NCI-H748 (cell line): ENCODE data around the gene PSD4.
A peak's percentile ranks its signal among the peaks of the same experiment; 100 is the strongest.

ENCODE experiments used
- DNase-seq: peaks from one replicate; lab custom pipeline; 2025; ENCODE audit not compliant: unreplicated experiment; lab: John Stamatoyannopoulos, UW

PSD4 gene

GRCh38 chr2:113142290-113142689, 31.5 kb upstream of the PSD4 start:
- DNase-seq = no peak

- DNase-seq = no peak
Observed at GRCh38 chr2:113144259-113144658, 29.5 kb upstream of the PSD4 start.

DNA sequence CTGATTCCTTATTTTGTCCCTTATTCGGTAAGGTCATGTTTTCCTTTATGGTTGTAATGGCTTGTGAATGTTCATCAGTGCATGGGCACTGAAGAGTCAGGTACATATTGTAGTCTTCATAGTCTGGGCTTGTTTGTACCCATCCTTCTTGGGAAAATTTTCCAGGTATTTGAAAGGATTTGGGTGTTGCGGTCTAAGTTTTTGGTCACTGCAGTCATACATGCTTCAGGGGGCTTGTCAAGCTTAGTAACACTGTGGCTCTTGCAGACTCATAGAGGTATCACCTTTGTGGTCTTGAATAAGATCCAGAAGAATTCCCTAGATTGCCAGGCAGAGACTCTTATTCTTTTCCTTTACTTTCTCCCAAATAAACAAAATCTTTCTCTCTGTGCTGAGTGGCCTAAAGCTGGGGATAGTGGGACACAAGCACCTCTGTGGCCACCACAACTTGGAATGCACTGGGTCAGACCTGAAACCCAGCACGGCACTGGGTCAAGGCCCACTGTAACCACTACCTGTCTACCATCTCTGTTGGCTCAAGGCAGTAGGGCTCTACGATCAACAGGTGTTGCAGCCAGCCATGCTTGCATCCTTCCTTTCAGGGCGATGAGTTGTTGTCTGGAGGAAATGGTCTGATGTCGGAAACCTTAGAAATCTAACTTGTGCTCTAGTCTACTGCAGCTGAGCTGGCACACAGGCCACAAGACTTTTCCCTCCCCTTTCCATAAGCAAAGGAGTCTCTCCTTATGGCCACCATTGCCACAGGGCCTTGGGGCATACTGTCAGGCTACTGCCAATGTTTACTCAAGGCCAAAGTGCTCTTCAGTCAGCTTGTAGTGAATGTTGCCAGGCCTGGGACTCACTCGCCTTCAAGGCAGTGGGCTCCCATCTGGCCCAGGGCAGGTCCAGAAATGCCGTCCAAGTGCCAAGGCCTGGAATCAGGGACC, 24.9 kb upstream of the PSD4 start:
- no peak for DNase-seq

- DNase-seq = no peak
Observed at GRCh38 chr2:113149553-113150257, 24.1 kb upstream of the PSD4 start.

DNA sequence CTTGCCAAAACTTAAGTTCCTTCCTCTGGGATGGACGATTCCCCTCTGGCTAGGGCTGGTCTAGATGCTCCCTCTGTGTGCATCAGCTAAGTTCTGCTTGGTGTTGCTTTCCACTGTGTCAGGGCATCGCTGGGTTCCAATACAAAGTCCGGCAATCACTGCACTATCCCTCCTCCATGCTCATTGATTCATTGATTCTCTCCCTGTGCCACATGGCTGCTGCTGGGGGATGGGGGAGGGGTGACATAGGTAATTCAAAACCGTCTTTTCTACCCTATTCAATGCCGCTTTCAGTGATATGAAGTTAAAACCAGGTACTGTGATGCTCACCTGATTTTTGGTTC, 23.5 kb upstream of the PSD4 start:
- DNase-seq = no peak

DNA sequence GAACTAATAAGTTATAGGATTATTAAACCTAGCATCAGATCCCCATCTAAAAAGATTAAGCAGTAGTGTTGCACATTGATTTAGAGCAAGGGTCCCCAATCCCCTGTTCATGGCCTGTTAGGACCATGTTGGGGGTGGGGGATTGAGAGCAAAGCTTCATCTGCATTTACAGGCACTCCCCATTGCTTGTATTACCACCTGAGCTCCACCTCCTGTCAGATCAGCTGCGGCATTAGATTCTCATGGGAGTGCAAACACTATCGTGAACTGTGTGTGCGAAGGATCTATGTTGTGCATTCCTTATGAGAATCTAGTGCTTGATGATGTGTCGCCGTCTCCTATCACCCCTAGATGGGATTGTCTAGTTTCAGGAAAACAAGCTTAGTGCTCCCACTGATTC, 18.4 kb upstream of the PSD4 start:
- DNase-seq = no peak

DNA sequence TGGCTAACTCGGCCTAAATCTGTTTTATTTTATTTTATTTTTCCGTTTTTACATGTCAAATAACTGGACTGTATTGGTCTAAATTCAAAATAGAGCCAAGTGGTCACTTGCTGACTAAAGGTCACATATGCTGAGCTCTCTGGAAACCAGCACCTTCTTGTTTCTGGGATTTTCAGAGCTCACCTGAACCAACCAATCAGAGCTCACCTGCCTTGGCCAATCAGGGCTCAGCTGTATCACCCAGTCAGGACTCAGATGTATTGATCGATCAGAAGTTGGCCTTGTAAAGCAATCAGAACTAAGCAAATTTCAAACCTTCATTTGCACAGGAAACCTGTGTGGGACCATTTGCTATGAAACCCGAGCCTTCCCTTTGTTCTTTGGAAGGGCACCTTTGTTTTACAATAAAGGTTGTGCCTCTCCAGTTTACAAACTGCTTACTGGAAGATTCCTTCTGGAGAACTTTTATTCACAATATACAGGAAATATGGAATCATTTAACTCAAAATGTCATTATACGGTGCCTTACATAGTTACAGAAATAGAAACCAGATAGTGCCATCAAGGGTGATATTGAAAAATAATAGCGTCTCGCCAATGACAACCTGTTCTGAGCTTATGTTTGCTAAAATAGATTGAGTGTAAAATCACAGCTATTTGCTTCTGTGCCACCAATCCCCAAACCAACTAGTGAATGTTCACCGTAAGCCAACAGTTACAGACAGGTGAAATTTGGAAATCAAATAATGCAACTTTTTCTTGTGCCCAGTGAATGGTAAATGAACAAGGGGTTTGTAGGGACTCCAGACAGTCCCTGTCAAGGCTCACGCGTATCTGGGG, 17.3 kb upstream of the PSD4 start:
- peak; percentile 78 for DNase-seq

- peak; percentile 63 for DNase-seq
Observed at GRCh38 chr2:113157118-113157896, 16.5 kb upstream of the PSD4 start.

GRCh38 chr2:113157897-113158753, 15.6 kb upstream of the PSD4 start:
- no peak for DNase-seq

GRCh38 chr2:113158884-113159553, 14.8 kb upstream of the PSD4 start:
- no peak for DNase-seq

DNA sequence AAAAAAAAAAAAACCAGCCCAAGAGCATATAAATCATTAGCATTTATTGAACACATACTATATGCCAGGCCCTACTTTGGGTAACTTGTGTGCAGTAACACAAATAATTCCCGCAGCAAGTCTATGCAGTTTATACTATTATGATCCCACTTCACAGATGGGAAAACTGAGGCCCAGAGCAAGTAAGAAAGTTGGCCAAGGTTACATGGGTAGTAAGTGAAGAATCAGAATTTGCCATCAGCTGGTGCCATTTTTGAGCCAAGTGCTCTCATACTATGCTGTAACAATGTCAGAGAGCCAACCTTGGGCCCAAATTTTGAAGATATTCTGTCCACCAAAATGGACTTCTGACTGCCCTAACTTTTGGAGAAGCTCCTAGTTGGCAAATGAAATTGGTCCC, 13.5 kb upstream of the PSD4 start:
- no peak for DNase-seq

GRCh38 chr2:113160962-113161361, 12.8 kb upstream of the PSD4 start:
- no peak for DNase-seq

GRCh38 chr2:113162173-113162572, 11.6 kb upstream of the PSD4 start:
- DNase-seq = no peak

- DNase-seq = no peak
Observed at GRCh38 chr2:113162869-113163268, 10.9 kb upstream of the PSD4 start.

GRCh38 chr2:113164215-113164929, 9.4 kb upstream of the PSD4 start:
- no peak for DNase-seq

- DNase-seq = no peak
Observed at GRCh38 chr2:113164930-113165585, 8.7 kb upstream of the PSD4 start.

DNA sequence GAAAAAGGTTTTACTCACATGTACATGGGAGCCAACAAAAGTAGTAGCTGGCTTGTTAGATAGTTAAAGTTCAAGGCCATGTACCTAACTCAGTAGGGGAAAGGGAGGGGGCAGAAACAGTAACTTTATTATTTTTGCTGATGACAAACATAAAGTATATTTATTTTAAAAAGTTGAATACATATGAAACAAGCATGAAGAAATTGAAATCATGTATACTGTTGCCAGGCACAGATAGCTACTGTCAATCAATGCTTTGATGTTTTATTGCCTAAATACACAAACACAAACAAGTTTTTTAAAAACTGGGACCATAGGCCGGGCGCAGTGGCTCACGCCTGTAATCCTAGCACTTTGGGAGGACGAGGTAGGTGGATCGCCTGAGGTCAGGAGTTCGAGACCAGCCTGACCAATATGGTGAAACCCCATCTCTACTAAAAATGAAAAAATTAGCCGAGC, 7.6 kb upstream of the PSD4 start:
- DNase-seq = no peak
